Spinal cord (tissue), 10 donors: ENCODE measurements around the gene COL2A1. TPM values are rescaled to one million over a fixed set of nuclear protein-coding genes. Genes with fewer than 3 reads are reported as not detected.

Experiments
- DNase-seq, 6 donors: peaks; one replicate each; pipeline versions ENCODE4 v3.0.0 to v3.0.0-alpha.2; 2013 to 2015; ENCODE audit warnings: low spot score in 6 of 6, low read depth in 4 of 6
- H3K27ac ChIP-seq: one replicate; pipeline ENCODE4 v1.5.1; 2013; ENCODE audit warnings: low read depth, low read length, control low read depth
- H3K27me3 ChIP-seq: one replicate; pipeline ENCODE4 v1.6.1; 2013; ENCODE audit warnings: low read length; ENCODE audit not compliant: control insufficient read depth, insufficient read depth
- H3K36me3 ChIP-seq: one replicate; pipeline ENCODE4 v1.6.1; 2013; ENCODE audit warnings: low read length; ENCODE audit not compliant: control insufficient read depth, insufficient read depth
- H3K4me1 ChIP-seq: one replicate; pipeline ENCODE4 v1.6.1; 2013; ENCODE audit warnings: low read length; ENCODE audit not compliant: control insufficient read depth, insufficient read depth
- H3K4me3 ChIP-seq: one replicate; pipeline ENCODE4 v1.5.1; 2013; ENCODE audit warnings: low read depth, low read length, control low read depth
- H3K9me3 ChIP-seq: one replicate; pipeline ENCODE4 v1.6.1; 2013; ENCODE audit warnings: low read length; ENCODE audit not compliant: control insufficient read depth, insufficient read depth
- WGBS: methylation state at CpG from one replicate; pipeline ENCODE4 v1.1.5; 2013; ENCODE audit warnings: missing lambda C conversion rate; ENCODE audit not compliant: insufficient coverage; 5-methylcytosine and 5-hydroxymethylcytosine counted together
- polyA plus RNA-seq, 2 donors: library from polyadenylated mRNA; unstranded; fragments of 120-200 nt; gene quantifications; one replicate each; pipeline ENCODE4 v1.2.1, GENCODE V29; 2013; ENCODE audit not compliant: insufficient read length in 2 of 2
- total RNA-seq, 2 donors: library from RNA; depleted of rRNA in 1 of 2; stranded (reverse); fragments of 120-200 nt in 1 of 2; fragments of >200 nt in 1 of 2; gene quantifications; one replicate each; pipeline versions ENCODE4 v1.2.3 to v1.2.4, GENCODE V29; 2013 to 2014
- donor health status: healthy.

COL2A1 gene
- total and polyA plus RNA-seq, 4 donors = 7.1 to 56.7 (median 27.1) TPM

DNA sequence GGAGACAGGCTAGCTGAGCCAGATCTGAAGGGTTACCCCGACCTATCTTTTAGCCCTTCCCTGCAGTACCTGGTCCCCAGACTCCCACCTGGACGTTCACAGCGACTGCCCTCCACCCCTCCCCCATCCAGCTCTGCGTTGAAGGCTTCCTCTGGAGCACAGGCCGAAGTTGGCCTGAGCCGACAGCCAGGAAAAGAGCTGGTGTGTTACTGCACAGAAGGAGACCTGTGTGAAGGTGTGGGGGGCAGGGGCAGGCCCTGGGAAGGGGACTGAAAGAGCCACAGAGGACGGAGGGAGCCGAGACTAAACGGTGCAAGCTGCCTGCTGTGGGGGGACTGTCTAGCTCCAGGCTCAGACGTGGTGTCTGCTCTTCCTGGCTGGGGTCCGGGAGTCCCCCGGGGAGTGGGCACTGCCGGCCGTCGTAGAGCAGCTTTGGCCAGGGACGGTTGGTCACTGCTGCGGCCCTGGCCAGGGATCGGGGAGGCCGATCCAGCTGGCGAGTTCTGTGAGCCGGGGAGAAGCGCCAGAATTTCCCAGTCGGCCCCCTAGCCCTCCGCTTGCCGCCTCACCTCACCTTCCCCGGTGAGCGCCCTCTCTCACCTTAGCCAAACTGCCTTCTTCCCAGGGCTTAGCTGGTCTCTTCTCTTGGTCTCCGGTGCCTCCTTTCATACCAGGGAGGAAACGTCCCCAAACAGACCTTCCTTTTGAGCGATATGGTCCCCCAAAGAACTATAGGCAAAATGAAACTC, 899 bp upstream of the COL2A1 start:
- WGBS = 28% methylated on average over 27 of the region's 30 CpGs
- H3K27me3 ChIP-seq = peaks cover 76% of the 10 kb centered on the region
- no peaks in the 10 kb centered on the region for H3K9me3 ChIP-seq
- H3K4me3 ChIP-seq = peak overlapping the region; percentile 54
- peaks cover 50% of the 10 kb centered on the region for H3K4me1 ChIP-seq
- DNase-seq = peak in 1 of 6 donors; percentile 5
- no peaks in the 10 kb centered on the region for H3K36me3 ChIP-seq
- H3K27ac ChIP-seq = no peak overlapping the region

DNA sequence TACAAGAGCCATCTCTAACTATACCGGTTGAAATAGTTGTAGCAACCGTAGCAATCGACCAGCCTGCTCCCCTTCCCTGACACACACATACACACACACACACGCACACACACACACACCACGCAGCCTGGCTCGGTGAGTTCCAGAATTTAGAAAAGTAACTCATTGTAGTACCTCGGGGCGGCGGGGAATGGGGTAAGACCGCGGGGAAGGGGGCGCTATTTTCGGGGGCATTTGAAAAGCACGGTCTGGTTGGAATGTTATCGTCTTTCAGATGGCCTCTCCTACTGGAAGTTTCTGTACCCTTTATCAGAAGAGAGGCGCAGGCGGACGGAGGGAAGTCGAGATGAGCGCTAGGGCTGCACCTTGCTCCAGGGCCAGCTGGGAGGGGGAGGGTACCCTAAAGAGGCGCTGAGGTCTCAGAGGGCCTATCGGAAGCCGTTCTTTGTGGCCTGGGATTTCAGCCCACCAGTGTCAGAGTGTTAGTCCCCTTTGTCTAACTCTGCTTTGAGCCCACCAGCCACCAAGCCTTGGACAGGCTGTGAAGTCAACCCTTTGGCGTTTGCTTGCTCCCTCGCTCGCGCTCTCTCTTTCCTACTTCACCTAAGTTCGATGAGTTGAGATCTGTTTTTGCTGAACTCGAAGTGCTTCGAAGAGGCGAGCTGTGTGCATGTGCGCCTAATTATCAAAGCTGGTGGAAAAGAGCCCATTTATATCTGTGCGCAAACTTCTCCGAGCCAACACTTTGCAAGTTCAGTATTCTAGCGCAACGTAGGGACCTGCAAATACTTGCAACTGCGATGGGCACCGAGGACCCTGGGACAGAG, 837 bp downstream of the COL2A1 start:
- Histone ChIP-seq H3K36me3 (no peaks in the 10 kb centered on the region), H3K27me3 (peaks cover 87% of the 10 kb centered on the region), H3K4me3 (peak overlapping the region; percentile 54), H3K27ac (peak overlapping the region; percentile 83), H3K4me1 (peaks cover 50% of the 10 kb centered on the region), H3K9me3 (no peaks in the 10 kb centered on the region)
- WGBS = 10% methylated on average over 32 of the region's 38 CpGs
- DNase-seq = peak in 2 of 6 donors; percentile 6 to 55

DNA sequence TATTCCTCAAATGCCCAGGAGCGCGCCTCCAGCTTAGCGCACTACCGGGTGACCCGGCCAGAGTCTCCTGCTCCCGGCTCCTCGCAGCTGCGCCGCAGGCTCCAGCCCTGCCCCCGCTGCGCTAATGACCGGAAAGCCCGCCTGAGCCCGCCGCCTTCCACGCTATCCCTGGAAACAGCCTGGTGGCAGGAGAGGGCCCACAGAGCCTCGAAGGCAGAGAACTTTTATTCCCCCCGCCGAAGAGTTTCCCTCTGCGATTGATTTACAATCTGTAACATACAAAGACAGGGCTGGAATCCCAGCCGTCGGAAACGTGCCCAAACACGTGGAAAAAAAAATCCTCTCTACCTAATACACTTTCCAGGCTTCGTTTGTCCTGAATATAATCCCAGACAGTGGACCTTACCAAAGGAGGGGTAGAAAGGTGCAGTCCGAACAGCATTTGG, 1.5 kb downstream of the COL2A1 start:
- peak overlapping the region; percentile 83 for H3K27ac ChIP-seq
- H3K4me1 ChIP-seq = peaks cover 51% of the 10 kb centered on the region
- peak overlapping the region; percentile 54 for H3K4me3 ChIP-seq
- no peaks in the 10 kb centered on the region for H3K36me3 ChIP-seq
- peak in 2 of 6 donors; percentile 25 to 42 for DNase-seq
- no peaks in the 10 kb centered on the region for H3K9me3 ChIP-seq
- H3K27me3 ChIP-seq = peaks cover 91% of the 10 kb centered on the region
- WGBS = under 1% methylated on average over 20 of the region's 26 CpGs

DNA sequence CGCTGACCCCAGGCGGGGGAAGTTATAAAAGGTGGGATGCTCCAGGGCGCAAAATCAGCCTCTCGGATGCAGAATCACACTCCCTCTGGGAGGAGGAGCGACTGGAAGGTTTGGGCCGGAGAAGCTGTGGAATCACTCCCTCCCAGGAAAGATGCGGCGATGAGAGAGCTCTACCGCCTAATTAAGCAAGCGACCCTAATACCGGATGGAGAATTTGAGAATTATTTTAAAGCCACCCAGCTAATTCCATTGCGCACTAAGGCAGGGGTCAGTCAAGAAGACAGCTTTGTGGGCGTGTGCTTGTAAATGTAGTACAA, 1.9 kb downstream of the COL2A1 start:
- no peak for DNase-seq
- H3K9me3 ChIP-seq = no peaks in the 10 kb centered on the region
- H3K4me1 ChIP-seq = peaks cover 55% of the 10 kb centered on the region
- WGBS = 3% methylated on average over 6 of the region's 13 CpGs
- peak overlapping the region; percentile 83 for H3K27ac ChIP-seq
- peak overlapping the region; percentile 54 for H3K4me3 ChIP-seq
- H3K36me3 ChIP-seq = no peaks in the 10 kb centered on the region
- peaks cover 95% of the 10 kb centered on the region for H3K27me3 ChIP-seq

DNA sequence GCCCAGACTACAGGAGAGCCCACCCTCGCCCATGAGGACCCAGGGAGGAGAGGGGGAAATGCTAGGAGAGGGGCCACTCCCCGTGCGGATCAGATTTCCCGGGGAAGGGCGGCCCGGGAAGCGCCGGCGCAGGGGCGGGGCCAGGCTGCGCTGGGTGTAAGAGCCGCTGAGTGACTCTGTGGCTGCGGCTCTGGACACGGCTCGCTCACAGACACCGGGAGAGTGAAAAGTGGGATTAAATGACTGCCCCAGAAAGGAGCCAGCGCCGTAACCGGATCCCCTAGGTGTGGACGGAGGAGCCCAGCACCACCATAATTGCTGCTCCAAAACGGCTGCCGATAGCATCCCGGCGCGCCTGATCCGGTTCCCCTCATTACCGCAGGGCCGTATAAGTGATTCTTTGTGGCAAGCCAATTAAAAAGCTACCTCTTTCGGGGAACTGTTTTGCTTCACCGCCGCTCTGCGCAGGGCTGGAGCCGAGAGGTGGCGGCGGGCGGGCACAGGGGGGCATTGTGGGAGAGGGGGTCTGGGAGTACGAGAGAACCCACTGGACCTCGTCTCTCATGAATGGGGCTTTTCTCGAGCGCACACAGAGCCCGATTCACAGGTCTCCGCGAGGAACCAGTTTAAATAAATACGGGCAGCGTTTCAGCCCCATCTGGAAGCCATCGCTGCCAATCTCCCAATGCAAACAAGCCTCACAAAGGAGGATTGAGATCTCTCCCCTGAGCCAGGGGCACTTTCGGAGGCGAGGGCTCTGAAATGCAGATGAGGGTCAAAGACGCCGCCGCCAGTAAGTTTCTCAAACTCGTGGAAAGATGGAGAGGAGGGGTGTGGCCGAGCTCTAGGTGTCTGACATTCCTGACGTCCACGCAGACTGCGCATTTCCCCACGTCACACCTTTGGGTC, 2.5 kb downstream of the COL2A1 start:
- Histone ChIP-seq H3K4me1 (peaks cover 58% of the 10 kb centered on the region), H3K27me3 (peaks cover 92% of the 10 kb centered on the region), H3K27ac (peak overlapping the region; percentile 83), H3K4me3 (peak overlapping the region; percentile 54), H3K9me3 (no peaks in the 10 kb centered on the region), H3K36me3 (no peaks in the 10 kb centered on the region)
- 0% methylated on average over 52 of the region's 57 CpGs for WGBS
- DNase-seq = peak in 3 of 6 donors; percentile 42 to 89 (median 81)

DNA sequence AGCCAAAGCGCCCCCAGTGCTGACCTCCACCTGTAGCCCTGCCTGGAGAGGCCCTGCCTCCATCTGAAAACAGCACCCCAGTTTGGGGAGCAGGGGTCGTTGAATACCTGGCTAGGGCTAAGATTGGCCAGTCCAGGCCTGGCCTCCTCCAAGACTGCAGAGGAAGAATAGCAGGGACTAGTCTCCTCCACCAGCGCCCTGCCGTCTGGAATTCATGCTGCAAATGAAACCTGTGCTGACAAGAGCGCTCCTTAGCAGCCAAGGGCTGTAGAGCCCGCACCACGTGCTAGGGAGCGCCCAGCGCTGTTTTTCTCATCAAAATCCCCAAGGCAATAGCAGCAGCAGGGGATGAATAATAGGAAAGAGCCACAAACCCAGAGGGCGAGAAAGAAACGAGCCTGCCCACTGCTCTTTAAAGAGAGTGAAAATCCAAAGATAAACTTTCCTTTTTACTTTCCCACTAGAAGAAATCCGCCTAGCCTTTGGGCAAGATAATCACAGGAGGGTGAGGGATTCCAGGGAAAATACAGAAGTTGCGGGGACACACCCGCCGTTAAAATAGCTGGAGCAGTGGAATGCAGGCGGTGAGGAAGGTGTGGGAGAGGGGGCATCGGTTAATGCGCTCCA, 3.3 kb downstream of the COL2A1 start:
- peak in 2 of 6 donors; percentile 54 to 55 for DNase-seq
- peak overlapping the region; percentile 54 for H3K4me3 ChIP-seq
- no peaks in the 10 kb centered on the region for H3K9me3 ChIP-seq
- 6% methylated on average over 15 of the region's 18 CpGs for whole genome bisulfite sequencing
- H3K27me3 ChIP-seq = peaks cover 85% of the 10 kb centered on the region
- no peaks in the 10 kb centered on the region for H3K36me3 ChIP-seq
- H3K4me1 ChIP-seq = peaks cover 63% of the 10 kb centered on the region
- peak overlapping the region; percentile 83 for H3K27ac ChIP-seq

DNA sequence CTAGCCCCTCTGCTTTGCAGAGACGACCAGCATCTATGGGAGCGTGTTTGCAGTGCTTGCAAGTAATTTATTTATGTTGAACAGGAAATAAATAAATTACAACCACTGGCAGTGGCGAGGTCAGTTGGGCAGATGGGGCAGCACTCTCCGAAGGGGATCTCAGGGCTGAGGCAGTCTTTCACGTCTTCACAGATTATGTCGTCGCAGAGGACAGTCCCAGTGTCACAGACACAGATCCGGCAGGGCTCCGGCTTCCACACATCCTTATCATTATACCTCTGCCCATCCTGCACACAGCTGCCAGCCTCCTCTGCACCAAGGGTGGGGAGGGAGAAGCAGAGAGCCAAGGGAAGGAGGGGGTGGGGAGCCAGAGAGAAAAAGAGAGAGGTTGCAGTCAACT, 4.5 kb downstream of the COL2A1 start:
- H3K36me3 ChIP-seq = no peaks in the 10 kb centered on the region
- no CpG with 5 or more reads among the region's 9 CpGs for WGBS
- H3K27me3 ChIP-seq = peaks cover 80% of the 10 kb centered on the region
- no peak for DNase-seq
- H3K9me3 ChIP-seq = no peaks in the 10 kb centered on the region
- no peak overlapping the region for H3K27ac ChIP-seq
- H3K4me1 ChIP-seq = peaks cover 67% of the 10 kb centered on the region
- no peak overlapping the region for H3K4me3 ChIP-seq

DNA sequence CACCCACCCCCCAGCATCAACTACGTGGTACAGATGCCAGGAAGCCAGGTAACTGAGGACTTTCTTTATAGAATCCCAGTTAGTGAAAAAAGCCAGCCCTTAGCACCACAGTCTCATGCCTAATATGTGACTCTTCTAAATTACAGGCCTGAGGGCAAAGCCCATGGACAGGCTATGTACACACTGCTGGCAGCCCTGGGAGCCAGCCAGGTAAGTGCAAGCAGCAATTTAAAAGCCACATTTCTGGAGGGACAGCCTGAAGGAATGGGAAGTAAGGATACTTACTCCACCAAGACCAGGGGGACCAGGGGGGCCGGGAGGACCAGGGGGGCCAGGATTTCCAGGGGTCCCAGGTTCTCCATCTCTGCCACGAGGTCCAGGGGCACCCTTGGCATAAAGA, 7.0 kb downstream of the COL2A1 start:
- Histone ChIP-seq H3K36me3 (no peaks in the 10 kb centered on the region), H3K27ac (no peak overlapping the region), H3K27me3 (peaks cover 64% of the 10 kb centered on the region), H3K9me3 (no peaks in the 10 kb centered on the region), H3K4me3 (no peak overlapping the region), H3K4me1 (peaks cover 43% of the 10 kb centered on the region)
- 56% methylated on average over 3 of the region's 3 CpGs for WGBS
- no peak for DNase-seq

DNA sequence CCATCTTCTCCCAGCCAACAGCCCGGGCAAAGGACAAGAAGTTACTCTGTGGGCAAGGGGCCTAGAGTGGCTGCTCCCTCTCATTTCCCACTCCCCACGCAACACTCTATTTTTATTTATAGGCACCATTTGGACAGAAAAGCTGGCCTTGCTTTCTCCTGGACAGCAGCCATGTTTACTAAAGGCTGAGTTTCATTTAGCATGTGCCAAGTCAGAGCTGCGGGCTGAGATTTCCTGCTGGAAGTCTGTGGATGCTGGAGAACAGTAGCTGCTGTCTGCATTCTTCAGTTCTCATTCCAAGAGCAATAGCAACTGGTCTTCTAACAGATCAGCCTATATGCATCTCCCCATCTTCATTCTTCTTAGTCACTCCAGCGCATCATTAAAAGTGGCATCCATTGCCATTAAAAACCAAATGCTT, 8.3 kb downstream of the COL2A1 start:
- Histone ChIP-seq H3K27me3 (peaks cover 56% of the 10 kb centered on the region), H3K4me1 (peaks cover 43% of the 10 kb centered on the region), H3K36me3 (no peaks in the 10 kb centered on the region), H3K4me3 (no peak overlapping the region), H3K27ac (no peak overlapping the region), H3K9me3 (no peaks in the 10 kb centered on the region)
- 19% methylated on average over 2 of the region's 4 CpGs for WGBS
- peak in 5 of 6 donors; percentile 70 to 97 (median 77) for DNase-seq
